ENCODE results near the gene MPPED1. TPM values are rescaled to one million over a fixed set of nuclear protein-coding genes. Genes with fewer than 3 reads are reported as not detected.

MPPED1 gene
- total RNA-seq, 6 donors from 2014 or later: not detected

- no peaks in the 10 kb centered on the region for H3K9me3 ChIP-seq
- no peak overlapping the region for H3K4me3 ChIP-seq
- peaks cover 0 to 4% (median 0%) of the 10 kb centered on the region in 4 donors for H3K4me1 ChIP-seq
- DNase-seq: peak in 1 of 2 donors; percentile 15
- no peaks in the 10 kb centered on the region for H3K36me3 ChIP-seq
- no peaks in the 10 kb centered on the region for H3K27me3 ChIP-seq
- 85 to 88% methylated on average over 8 of the region's 8 CpGs for WGBS, 2 donors
- ATAC-seq (ENCODE audit: low FRiP score in 2 of 2): no peak
- H3K27ac ChIP-seq: no peak overlapping the region
- TF ChIP-seq, protein P1, sequence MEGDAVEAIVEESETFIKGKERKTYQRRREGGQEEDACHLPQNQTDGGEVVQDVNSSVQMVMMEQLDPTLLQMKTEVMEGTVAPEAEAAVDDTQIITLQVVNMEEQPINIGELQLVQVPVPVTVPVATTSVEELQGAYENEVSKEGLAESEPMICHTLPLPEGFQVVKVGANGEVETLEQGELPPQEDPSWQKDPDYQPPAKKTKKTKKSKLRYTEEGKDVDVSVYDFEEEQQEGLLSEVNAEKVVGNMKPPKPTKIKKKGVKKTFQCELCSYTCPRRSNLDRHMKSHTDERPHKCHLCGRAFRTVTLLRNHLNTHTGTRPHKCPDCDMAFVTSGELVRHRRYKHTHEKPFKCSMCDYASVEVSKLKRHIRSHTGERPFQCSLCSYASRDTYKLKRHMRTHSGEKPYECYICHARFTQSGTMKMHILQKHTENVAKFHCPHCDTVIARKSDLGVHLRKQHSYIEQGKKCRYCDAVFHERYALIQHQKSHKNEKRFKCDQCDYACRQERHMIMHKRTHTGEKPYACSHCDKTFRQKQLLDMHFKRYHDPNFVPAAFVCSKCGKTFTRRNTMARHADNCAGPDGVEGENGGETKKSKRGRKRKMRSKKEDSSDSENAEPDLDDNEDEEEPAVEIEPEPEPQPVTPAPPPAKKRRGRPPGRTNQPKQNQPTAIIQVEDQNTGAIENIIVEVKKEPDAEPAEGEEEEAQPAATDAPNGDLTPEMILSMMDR (IDR thresholded peaks at IDR 0.05): no peak
- TF ChIP-seq POLR2A (IDR thresholded peaks at IDR 0.05) (no peak), EP300 (IDR thresholded peaks at IDR 0.05) (no peak), POLR2AphosphoS5 (IDR thresholded peaks at IDR 0.05) (no peak)
Measured at GRCh38 chr22:43398910-43399309, 12.9 kb upstream of the MPPED1 start.

DNA sequence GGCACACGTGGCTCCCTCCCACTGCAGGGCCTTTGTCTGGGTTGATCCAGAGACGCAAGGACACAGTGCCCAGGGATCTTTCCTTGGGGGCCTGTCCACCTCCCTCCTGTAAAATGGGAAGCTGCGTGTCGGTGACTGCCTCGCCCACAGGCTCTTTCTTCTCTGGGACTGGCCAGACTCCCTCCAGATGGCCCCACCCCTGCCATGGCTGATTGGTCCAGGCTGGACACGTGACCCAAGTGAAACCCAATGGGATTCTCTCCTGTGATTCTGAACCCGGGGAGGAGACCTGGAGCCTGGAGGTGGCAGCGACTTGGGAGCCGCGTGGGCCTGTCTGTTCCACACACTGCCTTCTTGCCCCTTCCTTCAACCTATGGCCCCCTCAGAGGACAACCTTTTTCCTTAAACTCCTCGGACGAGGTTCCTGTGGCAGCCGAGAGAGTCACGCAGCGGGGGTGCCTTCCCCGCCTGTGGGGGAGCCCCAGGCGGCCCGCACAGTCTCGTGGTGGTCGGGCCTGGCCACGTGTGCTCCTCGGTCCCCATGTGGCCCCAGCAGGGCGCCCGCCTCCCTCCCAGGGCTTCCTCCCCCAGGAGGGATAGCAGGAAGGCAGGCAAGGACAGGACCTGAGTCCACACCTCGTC, 12.4 kb upstream of the MPPED1 start:
- DNase-seq: peak in 1 of 2 donors; percentile 71
- no peak for ATAC-seq (ENCODE audit: low FRiP score in 2 of 2)
- 88 to 89% methylated on average over 12 to 22 of the region's 25 CpGs for WGBS, 2 donors

GRCh38 chr22:43399980-43400358, 11.8 kb upstream of the MPPED1 start:
- ATAC-seq (ENCODE audit: low FRiP score in 2 of 2) (no peak), DNase-seq (no peak)
- no peak for TF ChIP-seq POLR2A (IDR thresholded peaks at IDR 0.05)
- TF ChIP-seq EP300 (IDR thresholded peaks at IDR 0.05): no peak
- no peak for TF ChIP-seq POLR2AphosphoS5 (IDR thresholded peaks at IDR 0.05)
- TF ChIP-seq, protein P1 (IDR thresholded peaks at IDR 0.05): no peak
- 98% methylated on average over 4 of the region's 6 CpGs; no CpG with 5 or more reads in 1 of the 2 donors for WGBS, 2 donors
- peaks cover 0 to 4% (median 0%) of the 10 kb centered on the region in 4 donors for H3K4me1 ChIP-seq
- no peak overlapping the region for H3K4me3 ChIP-seq
- H3K9me3 ChIP-seq: no peaks in the 10 kb centered on the region
- no peaks in the 10 kb centered on the region for H3K36me3 ChIP-seq
- no peaks in the 10 kb centered on the region for H3K27me3 ChIP-seq
- no peak overlapping the region for H3K27ac ChIP-seq

More for the DNA sequence above, 12.4 kb upstream of the MPPED1 start:
- no peaks in the 10 kb centered on the region for H3K27me3 ChIP-seq
- no peak for TF ChIP-seq POLR2AphosphoS5 (IDR thresholded peaks at IDR 0.05)
- TF ChIP-seq, protein P1 (IDR thresholded peaks at IDR 0.05): no peak
- TF ChIP-seq POLR2A (IDR thresholded peaks at IDR 0.05): no peak
- no peak for TF ChIP-seq EP300 (IDR thresholded peaks at IDR 0.05)
- H3K4me1 ChIP-seq: peaks cover 0 to 4% (median 0%) of the 10 kb centered on the region in 4 donors
- no peaks in the 10 kb centered on the region for H3K36me3 ChIP-seq
- no peak overlapping the region for H3K27ac ChIP-seq
- no peaks in the 10 kb centered on the region for H3K9me3 ChIP-seq
- H3K4me3 ChIP-seq: no peak overlapping the region

GRCh38 chr22:43400449-43400848, 11.4 kb upstream of the MPPED1 start:
- WGBS, 2 donors: 63 to 74% methylated on average over 9 to 14 of the region's 14 CpGs
- Histone ChIP-seq H3K4me1 (peaks cover 0 to 4% (median 0%) of the 10 kb centered on the region in 4 donors), H3K27me3 (no peaks in the 10 kb centered on the region), H3K9me3 (no peaks in the 10 kb centered on the region), H3K4me3 (no peak overlapping the region), H3K27ac (no peak overlapping the region), H3K36me3 (no peaks in the 10 kb centered on the region)
- ATAC-seq (ENCODE audit: low FRiP score in 2 of 2) (no peak), DNase-seq (peak in 1 of 2 donors; percentile 79)
- no peak for TF ChIP-seq EP300 (IDR thresholded peaks at IDR 0.05)
- TF ChIP-seq POLR2A (IDR thresholded peaks at IDR 0.05): no peak
- TF ChIP-seq, protein P1 (IDR thresholded peaks at IDR 0.05): no peak
- no peak for TF ChIP-seq POLR2AphosphoS5 (IDR thresholded peaks at IDR 0.05)

DNA sequence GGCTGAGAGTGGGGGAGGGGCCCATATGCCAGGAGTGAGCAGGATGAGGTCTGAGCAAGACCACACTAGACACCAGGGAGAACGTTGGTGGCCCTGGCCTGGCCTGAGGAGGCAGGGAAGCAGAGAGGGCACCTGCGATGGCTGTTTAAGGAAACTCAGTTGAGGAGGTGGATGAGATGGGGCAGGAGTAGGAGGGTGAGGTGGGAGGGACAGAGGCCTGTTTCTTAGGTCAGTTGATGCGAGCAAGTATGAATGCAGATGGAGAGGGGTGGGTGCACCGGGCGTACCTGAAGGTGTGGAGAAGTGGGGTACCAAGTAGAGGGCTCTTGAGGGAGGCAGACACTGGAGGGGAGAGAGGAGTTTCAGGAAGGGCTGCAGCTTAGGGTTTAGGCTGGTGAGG, 10.6 kb upstream of the MPPED1 start:
- no peaks in the 10 kb centered on the region for H3K9me3 ChIP-seq
- no peaks in the 10 kb centered on the region for H3K36me3 ChIP-seq
- H3K27me3 ChIP-seq: no peaks in the 10 kb centered on the region
- H3K4me3 ChIP-seq: no peak overlapping the region
- DNase-seq (peak in 1 of 2 donors; percentile 49), ATAC-seq (ENCODE audit: low FRiP score in 2 of 2) (no peak)
- 65 to 83% methylated on average over 5 of the region's 5 CpGs for WGBS, 2 donors
- no peak overlapping the region for H3K27ac ChIP-seq
- H3K4me1 ChIP-seq: peaks cover 0 to 4% (median 0%) of the 10 kb centered on the region in 4 donors
- TF ChIP-seq POLR2AphosphoS5 (IDR thresholded peaks at IDR 0.05) (no peak), EP300 (IDR thresholded peaks at IDR 0.05) (no peak), POLR2A (IDR thresholded peaks at IDR 0.05) (no peak)
- TF ChIP-seq, protein P1 (IDR thresholded peaks at IDR 0.05): no peak

Data from upper lobe of left lung (tissue), 6 donors.